Middle frontal gyrus (tissue), 1 donor: ENCODE measurements around the gene OPA1.

Source experiments
- DNase-seq: peaks from one replicate; pipeline ENCODE4 v3.0.0-alpha.2; 2015; ENCODE audit warnings: low spot score; ENCODE audit errors: extremely low spot score

The OPA1 gene

GRCh38 chr3:193736616-193737015 lies 143.6 kb downstream of the OPA1 start:
- no peak for DNase-seq

GRCh38 chr3:193737191-193737751 lies 144.3 kb downstream of the OPA1 start:
- DNase-seq = no peak

GRCh38 chr3:193742628-193743027 lies 149.6 kb downstream of the OPA1 start:
- DNase-seq = no peak

- DNase-seq = no peak
Observed at GRCh38 chr3:193743702-193744047, 150.7 kb downstream of the OPA1 start.

GRCh38 chr3:193744048-193744821 lies 151.2 kb downstream of the OPA1 start:
- DNase-seq = no peak

- DNase-seq = no peak
Observed at GRCh38 chr3:193744822-193745684, 152.0 kb downstream of the OPA1 start.

- DNase-seq = no peak
Observed at GRCh38 chr3:193746832-193747231, 153.8 kb downstream of the OPA1 start.
